GM19463 (cell line): ENCODE data around the gene NMNAT3.
"Not testable (repeated sequence)": the region's sequence is repeated elsewhere in the genome, so short reads cannot be mapped to it uniquely, and the experiment has no call there.

Source experiments
- ATAC-seq: cut with Tn5 transposase; IDR thresholded peaks from one replicate; pipeline ENCODE4 v1.9.1; 2021; ENCODE audit warnings: mild to moderate bottlenecking, moderate library complexity; ENCODE audit not compliant: unreplicated experiment

NMNAT3 gene

GRCh38 chr3:139639662-139640061 lies 38.1 kb downstream of the NMNAT3 start:
- peak; percentile 57 for ATAC-seq

DNA sequence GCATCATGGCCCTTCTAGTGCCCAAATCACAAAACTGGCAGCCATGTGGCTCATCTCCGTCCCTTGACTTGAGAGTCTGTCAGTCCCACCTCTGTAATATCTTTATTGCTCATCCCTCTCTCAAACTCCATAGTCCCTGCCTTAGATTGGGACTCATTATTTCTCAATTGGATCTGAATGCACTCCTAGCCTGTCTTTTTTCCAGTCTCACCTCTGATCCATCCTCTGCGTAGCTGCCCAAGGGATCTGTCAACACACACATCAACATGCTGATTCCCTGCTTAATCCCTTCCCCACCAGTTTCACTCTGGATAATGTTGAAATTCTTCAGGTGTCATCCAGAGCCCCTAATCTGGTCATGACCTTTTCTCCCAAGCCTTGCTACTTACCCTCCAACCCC lies 39.3 kb downstream of the NMNAT3 start:
- no peak for ATAC-seq

GRCh38 chr3:139636511-139636910 lies 41.3 kb downstream of the NMNAT3 start:
- ATAC-seq, result no peak

DNA sequence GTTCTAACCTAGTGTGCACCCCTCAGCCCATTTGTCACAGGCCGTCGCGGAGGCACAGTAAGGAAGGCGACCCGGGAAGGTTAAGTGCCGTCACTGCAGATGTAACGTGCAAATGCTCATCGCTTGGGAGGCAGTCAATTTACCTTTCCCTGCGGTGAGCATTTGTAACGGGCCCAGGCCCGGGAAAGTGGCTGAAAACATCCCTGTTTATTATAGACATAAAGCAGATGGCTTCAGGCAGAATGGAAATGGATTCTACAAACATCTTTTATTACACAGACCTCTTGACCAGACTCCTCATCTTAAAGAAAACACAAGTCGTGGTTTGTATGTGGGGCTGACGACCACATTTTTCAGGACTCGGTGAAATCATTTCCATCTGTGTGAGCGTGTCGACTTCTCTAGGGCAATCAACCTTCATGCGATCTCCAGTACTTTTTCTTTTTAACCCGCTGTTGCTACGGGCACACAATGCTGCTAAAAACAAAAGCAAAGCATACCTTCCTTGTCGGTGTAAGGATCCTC lies 43.6 kb downstream of the NMNAT3 start:
- ATAC-seq, result no peak

- ATAC-seq, result no peak
Observed at GRCh38 chr3:139633511-139633910, 44.3 kb downstream of the NMNAT3 start.

GRCh38 chr3:139630542-139630941 lies 47.2 kb downstream of the NMNAT3 start:
- ATAC-seq, result no peak

- no peak for ATAC-seq
Observed at GRCh38 chr3:139629033-139629432, 48.7 kb downstream of the NMNAT3 start.

GRCh38 chr3:139627759-139628158 lies 50.0 kb downstream of the NMNAT3 start:
- no peak for ATAC-seq

GRCh38 chr3:139620438-139620837 lies 57.3 kb downstream of the NMNAT3 start:
- ATAC-seq, result no peak

DNA sequence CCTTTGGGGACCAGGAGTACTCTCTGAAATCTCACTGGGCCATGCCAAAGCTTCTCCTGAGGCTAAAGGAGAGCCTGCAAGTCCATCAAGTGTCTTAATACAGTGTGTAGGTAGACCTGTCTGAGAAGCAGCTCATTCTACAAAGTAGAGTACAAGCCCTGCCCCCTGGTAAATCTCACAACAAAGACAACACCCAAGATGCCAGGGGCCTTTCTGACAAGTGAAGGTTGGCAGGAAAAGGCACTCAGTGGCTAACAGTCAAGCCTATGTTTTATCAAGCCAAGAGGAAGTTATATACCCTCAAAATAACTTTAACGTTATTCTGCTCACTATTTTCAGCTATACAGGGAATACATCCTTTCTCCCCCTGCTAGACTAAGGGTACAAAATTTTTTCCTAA lies 58.3 kb downstream of the NMNAT3 start:
- ATAC-seq, result no peak

GRCh38 chr3:139617672-139618268 lies 60.0 kb downstream of the NMNAT3 start:
- ATAC-seq, result no peak

GRCh38 chr3:139611528-139611927 lies 66.2 kb downstream of the NMNAT3 start:
- no peak for ATAC-seq

- ATAC-seq, result no peak
Observed at GRCh38 chr3:139610886-139611285, 66.9 kb downstream of the NMNAT3 start.

- ATAC-seq, result no peak
Observed at GRCh38 chr3:139608924-139609323, 68.8 kb downstream of the NMNAT3 start.

DNA sequence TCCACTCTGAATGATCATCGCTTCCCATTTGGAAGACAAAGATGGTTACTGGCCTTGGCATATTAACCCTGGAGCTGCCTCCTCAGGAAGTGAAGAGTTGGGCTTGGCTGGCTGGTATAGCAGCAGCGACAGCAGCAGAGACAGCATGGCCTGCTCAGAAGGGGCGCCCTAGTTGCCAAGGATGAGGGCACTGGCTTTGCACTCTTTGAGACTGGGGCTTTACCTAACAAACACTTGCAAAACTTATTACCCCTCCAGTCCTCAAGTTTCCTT lies 69.7 kb downstream of the NMNAT3 start:
- ATAC-seq, result no peak

DNA sequence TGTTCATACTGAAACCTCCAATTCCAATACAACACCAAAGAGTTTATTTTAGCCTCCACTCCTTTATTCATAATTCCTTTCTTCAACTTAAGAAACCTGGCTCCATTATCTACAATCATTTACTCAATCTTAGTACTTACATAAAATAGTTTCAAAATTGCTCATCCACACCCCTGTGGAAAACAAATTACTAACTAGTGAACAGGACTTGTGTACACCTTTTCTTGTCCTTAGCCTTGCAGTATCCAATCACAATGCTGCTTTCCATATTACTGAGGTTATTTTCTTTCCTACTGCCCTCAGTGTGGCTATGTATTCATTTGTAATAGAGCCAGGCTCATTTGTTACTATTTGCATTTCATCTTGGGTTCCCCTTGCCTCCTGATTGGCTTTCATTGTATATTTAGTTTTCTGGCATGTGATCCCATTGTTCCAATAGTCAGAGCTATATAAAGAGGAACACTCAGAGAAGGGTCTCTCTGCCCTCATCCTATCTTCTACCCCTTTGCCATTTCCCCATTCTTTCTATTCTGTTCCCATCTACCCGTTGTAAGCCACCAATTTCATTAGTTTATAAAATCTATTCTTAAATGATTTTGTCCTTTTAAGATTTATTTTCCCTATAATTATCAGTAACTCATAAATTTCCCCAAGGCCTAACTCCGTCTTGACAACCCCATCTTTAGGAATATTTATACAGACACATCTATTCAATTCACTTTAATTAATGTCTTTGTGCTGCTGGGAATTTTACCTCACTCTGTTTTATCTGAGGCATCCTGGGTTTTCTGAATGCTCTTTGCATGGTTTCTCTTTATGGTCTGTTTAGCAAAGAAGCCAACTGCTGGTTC lies 70.3 kb downstream of the NMNAT3 start:
- ATAC-seq, result no peak

- ATAC-seq, result no peak
Observed at GRCh38 chr3:139602003-139602402, 75.8 kb downstream of the NMNAT3 start.

DNA sequence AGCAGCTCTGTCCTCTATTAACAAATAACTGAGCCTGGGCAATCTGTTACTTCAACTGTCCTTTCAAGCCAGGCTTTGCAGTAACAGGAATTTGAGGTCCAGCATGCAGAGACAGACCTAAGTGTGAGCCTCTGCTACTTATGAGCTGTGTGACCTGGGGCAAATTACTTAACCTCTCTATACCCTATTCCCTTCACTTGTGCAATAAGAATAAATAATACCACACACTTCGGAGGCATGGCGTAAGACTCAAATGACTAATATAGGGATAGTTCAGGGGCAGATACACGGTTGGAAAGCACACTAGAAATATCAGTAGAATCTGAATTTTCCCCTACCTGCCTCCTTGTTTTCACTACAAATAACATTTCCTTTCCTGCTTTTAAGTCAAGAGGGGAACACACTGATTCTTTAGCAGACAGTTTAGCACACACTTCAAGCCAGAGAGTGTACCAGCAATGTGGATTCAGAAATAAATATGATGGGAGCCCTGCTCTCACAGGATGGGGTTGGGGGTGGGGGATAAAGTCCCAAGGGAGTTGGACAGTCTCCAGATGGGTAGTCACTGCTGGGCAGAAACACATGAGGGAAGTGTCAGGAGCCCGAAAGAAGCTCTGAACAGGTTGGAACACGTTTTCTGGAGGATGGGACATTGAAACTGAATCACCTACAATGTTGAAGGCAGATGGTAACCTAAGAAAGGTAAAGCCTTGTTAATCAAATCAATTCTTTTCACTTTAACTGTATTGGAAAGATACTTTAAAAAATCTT lies 76.4 kb downstream of the NMNAT3 start:
- ATAC-seq, result no peak

- ATAC-seq, result no peak
Observed at GRCh38 chr3:139597947-139598346, 79.8 kb downstream of the NMNAT3 start.

DNA sequence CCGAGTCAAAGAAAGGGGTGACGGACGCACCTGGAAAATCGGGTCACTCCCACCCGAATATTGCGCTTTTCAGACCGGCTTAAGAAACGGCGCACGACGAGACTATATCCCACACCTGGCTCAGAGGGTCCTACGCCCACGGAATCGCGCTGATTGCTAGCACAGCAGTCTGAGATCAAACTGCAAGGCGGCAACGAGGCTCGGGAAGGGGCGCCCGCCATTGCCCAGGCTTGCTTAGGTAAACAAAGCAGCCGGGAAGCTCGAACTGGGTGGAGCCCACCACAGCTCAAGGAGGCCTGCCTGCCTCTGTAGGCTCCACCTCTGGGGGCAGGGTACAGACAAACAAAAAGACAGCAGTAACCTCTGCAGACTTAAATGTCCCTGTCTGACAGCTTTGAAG lies 86.6 kb downstream of the NMNAT3 start:
- ATAC-seq, result not testable (repeated sequence)

- ATAC-seq, result no peak
Observed at GRCh38 chr3:139588450-139588849, 89.3 kb downstream of the NMNAT3 start.

DNA sequence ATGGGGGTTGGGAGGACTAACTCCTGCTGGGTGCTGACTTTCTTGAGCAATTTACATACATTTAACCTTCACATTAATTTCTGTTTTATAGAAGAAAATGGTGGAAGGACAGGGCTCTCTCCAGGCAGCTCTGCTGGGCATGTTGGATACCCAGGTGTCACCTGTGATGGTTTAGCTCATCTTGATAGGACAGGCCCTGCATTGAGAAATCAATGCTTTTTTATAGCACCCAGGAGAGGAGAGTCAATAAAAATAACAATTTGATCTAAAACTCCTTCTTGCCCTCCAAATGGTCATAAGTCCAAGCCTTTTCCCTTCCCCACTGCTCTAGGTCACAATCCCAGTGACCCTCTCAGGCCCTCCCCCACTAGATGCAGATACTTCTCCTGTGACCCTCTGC lies 90.0 kb downstream of the NMNAT3 start:
- ATAC-seq, result no peak
